Measurements from ENCODE around the gene DGUOK.

Gene DGUOK

GRCh38 chr2:74002505-74003421 lies 76.1 kb downstream of the DGUOK start:
- peak; percentile 88 for DNase-seq (ENCODE audit: low read depth)
- TF ChIP-seq MYC (IDR thresholded peaks at IDR 0.05; ENCODE audit: low read depth, low read length) (no peak), POLR2A (IDR thresholded peaks at IDR 0.05; ENCODE audit: extremely low read depth, insufficient read length) (no peak)
- TF ChIP-seq, protein P1, sequence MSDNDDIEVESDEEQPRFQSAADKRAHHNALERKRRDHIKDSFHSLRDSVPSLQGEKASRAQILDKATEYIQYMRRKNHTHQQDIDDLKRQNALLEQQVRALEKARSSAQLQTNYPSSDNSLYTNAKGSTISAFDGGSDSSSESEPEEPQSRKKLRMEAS (IDR thresholded peaks at IDR 0.05; ENCODE audit: low read depth, low read length), result no peak
- TF ChIP-seq, protein P2, sequence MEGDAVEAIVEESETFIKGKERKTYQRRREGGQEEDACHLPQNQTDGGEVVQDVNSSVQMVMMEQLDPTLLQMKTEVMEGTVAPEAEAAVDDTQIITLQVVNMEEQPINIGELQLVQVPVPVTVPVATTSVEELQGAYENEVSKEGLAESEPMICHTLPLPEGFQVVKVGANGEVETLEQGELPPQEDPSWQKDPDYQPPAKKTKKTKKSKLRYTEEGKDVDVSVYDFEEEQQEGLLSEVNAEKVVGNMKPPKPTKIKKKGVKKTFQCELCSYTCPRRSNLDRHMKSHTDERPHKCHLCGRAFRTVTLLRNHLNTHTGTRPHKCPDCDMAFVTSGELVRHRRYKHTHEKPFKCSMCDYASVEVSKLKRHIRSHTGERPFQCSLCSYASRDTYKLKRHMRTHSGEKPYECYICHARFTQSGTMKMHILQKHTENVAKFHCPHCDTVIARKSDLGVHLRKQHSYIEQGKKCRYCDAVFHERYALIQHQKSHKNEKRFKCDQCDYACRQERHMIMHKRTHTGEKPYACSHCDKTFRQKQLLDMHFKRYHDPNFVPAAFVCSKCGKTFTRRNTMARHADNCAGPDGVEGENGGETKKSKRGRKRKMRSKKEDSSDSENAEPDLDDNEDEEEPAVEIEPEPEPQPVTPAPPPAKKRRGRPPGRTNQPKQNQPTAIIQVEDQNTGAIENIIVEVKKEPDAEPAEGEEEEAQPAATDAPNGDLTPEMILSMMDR (IDR thresholded peaks at IDR 0.05; ENCODE audit: low read depth, low read length), result no peak
- no peak overlapping the region for H3K4me3 ChIP-seq (ENCODE audit: low read depth, low read length)

DNA sequence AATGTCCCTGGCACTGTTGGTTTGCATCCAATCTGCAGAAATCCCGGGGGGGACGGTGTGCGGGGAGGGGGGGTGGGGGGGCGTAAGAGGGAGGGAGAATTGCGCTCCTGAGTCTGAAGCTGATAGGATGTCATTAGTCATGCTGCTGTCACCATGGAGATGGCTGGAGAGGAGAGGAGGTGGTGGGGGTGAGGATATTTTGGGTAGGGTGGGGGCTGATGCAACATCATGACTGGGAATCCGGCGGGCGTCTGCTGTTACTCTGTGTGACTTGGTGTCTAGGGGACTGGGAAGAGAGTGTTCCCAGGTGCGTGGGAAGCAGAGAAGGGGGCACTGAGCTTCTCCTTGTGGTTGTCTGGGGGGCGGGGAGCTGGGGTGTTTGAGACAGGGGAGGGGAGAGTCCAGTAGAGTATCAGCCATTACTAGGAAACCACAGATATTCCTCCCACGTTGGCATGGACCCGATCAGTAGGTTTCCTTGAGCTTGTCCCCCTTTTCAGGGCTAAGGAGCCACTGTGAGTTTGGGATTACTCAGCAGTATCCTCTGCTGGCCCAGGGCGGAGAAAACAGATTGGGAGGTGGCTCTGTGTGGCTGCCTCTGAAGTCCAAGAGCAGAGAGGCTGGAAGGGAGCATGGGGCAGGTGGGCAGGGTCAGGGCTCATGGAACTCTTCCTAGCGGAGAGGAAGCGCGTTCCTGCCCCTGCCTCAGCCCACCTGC lies 77.0 kb downstream of the DGUOK start:
- no peak for DNase-seq (ENCODE audit: low read depth)
- H3K4me3 ChIP-seq (ENCODE audit: low read depth, low read length), result no peak overlapping the region
- TF ChIP-seq, protein P1 (IDR thresholded peaks at IDR 0.05; ENCODE audit: low read depth, low read length), result no peak
- TF ChIP-seq POLR2A (IDR thresholded peaks at IDR 0.05; ENCODE audit: extremely low read depth, insufficient read length) (no peak), MYC (IDR thresholded peaks at IDR 0.05; ENCODE audit: low read depth, low read length) (no peak)
- TF ChIP-seq, protein P2 (IDR thresholded peaks at IDR 0.05; ENCODE audit: low read depth, low read length), result no peak

DNA sequence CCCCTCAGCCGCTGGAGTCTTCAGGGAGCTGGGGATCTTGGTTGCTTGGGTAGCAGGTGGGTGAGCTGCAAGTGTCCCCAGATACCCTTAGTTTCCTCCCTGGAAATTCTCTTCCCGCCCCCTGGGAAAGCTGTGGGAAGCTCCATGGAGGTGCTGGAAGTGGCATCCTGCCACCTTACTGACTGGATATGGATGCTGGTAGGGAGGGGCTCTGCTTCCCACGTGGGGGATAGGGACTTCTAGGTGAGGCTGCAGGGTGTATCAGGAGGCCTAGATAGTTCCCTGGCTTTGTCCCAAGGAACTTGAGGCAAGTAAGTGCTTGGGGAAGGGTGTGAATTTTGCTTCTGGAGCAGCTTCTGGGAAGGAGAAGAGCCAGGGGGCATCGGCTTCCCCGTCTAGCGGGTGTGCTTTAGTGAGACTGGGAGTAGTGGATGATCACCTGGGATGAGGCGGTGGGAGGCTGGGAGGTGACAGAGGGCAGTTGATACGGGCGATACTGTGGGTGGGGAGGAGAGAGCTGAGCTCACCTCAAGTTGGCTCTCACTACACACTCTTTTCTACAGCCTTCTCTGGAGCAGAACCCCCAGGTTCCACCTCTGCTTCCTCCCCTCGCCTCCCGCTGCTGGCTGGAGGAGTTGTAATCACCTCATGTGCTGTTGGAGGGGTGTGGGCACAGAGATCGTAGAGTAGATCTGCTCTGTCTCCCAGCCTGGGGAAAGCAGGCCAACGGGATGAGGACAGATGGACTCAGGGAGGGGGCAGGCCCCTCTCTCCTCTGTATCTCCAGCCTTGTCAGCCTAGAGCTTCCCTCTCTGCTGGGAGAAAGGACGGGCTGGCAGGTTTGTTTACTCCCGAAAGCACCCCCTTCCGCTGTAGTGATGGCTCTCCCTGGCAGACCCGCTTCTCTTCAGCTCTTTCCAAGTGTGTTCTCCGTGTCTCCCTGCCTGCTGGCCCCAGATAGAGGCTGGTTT lies 77.8 kb downstream of the DGUOK start:
- no peak for TF ChIP-seq POLR2A (IDR thresholded peaks at IDR 0.05; ENCODE audit: extremely low read depth, insufficient read length)
- TF ChIP-seq, protein P2 (IDR thresholded peaks at IDR 0.05; ENCODE audit: low read depth, low read length), result no peak
- TF ChIP-seq, protein P1 (IDR thresholded peaks at IDR 0.05; ENCODE audit: low read depth, low read length), result no peak
- H3K4me3 ChIP-seq (ENCODE audit: low read depth, low read length), result no peak overlapping the region
- no peak for DNase-seq (ENCODE audit: low read depth)

GRCh38 chr2:74005786-74006185 lies 79.1 kb downstream of the DGUOK start:
- DNase-seq (ENCODE audit: low read depth), result no peak
- TF ChIP-seq, protein P1 (IDR thresholded peaks at IDR 0.05; ENCODE audit: low read depth, low read length), result no peak
- TF ChIP-seq, protein P2 (IDR thresholded peaks at IDR 0.05; ENCODE audit: low read depth, low read length), result no peak
- no peak for TF ChIP-seq MYC (IDR thresholded peaks at IDR 0.05; ENCODE audit: low read depth, low read length)
- TF ChIP-seq POLR2A (IDR thresholded peaks at IDR 0.05; ENCODE audit: extremely low read depth, insufficient read length), result no peak
- H3K4me3 ChIP-seq (ENCODE audit: low read depth, low read length), result no peak overlapping the region

GRCh38 chr2:74006459-74006858 lies 79.8 kb downstream of the DGUOK start:
- TF ChIP-seq, protein P2 (IDR thresholded peaks at IDR 0.05; ENCODE audit: low read depth, low read length), result no peak
- TF ChIP-seq MYC (IDR thresholded peaks at IDR 0.05; ENCODE audit: low read depth, low read length) (no peak), POLR2A (IDR thresholded peaks at IDR 0.05; ENCODE audit: extremely low read depth, insufficient read length) (no peak)
- TF ChIP-seq, protein P1 (IDR thresholded peaks at IDR 0.05; ENCODE audit: low read depth, low read length), result no peak
- no peak overlapping the region for H3K4me3 ChIP-seq (ENCODE audit: low read depth, low read length)
- DNase-seq (ENCODE audit: low read depth), result no peak

Measured in NB4 (cell line).